Measurements from ENCODE around the gene IGFBP5. TPM values are rescaled to one million over a fixed set of nuclear protein-coding genes. Genes with fewer than 3 reads are reported as not detected.

IGFBP5 gene
- total and polyA plus RNA-seq, 9 of the 15 experiments (the other 6 are each of a cell fraction or from before 2014, with no cell fraction given) = 0.01 to 1.9 (median 0.03) TPM; not detected in 6

DNA sequence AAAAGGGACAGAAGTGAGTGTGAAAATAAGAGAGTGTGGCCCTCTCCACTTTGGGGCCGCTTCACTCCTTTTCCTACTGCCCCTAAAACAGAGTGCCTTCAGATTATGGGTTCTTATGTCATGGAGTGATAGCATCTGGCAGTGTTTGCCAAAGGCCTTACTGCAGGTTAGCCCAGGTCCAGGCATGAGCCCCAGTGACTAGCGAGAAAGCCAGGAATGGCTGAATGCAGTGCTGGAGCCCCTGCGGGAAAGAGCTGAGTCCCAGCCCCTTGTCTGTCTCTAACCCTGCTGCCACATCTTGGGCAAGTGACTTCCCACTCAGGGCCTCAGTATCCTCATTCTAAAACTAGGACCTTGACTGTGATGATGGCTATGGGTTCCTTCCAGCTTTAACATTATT, 6.0 kb downstream of the IGFBP5 start (continued):
- TF ChIP-seq, protein P1, sequence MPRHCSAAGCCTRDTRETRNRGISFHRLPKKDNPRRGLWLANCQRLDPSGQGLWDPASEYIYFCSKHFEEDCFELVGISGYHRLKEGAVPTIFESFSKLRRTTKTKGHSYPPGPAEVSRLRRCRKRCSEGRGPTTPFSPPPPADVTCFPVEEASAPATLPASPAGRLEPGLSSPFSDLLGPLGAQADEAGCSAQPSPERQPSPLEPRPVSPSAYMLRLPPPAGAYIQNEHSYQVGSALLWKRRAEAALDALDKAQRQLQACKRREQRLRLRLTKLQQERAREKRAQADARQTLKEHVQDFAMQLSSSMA (CRISPR knock-in tag; IDR thresholded peaks at IDR 0.05) = no peak
- TF ChIP-seq SPI1 (IDR thresholded peaks at IDR 0.05; ENCODE audit: borderline replicate concordance, low read depth, low read length) (no peak), ATF1 (CRISPR knock-in tag; IDR thresholded peaks at IDR 0.05) (no peak), ATF1 (tag; IDR thresholded peaks at IDR 0.05) (no peak)

DNA sequence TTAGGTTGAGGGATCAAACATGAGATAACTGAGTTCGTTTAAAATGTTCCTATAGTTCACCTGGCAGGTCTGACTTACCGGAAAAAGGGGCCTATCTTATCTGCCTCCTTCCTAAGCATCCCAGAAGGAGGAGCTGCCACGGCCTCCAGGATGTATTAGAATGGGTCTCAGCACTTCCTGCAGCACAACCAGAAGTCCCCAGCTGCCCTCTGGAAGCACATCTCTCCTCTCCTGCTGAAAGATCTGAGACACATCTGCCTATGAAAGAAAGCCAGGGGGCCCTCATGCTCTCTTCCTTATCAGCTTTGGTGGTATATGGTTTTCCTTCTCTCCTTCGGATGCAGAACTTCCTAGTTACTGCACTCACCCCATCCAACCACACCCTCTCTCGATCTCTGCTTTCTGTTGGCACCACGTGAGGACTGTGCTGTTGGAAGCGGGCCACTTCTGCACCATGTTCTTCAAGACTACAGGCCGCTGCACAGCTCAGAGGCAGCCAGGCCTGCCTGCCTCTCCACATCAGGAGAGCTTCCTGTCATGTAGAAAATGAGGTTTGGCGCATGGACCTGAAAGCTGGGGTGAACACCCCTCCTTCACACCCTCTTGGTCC, 6.5 kb downstream of the IGFBP5 start:
- no peak for FAIRE-seq
- intact Hi-C loops (cut with micrococcal nuclease) = no loop called here

More for the DNA sequence above, 6.5 kb downstream of the IGFBP5 start:
- peaks cover 8 to 10% of the 10 kb centered on the region in 2 experiments; a peak in 4 of 5 replicates for H3K4me1 ChIP-seq (replicated peaks in 1 of 2; ENCODE audit: control insufficient read depth in 2 of 2, insufficient read depth in 2 of 2, low read length in 2 of 2)
- no peak overlapping the region for H3K27ac ChIP-seq (ENCODE audit: extremely low read depth, low read depth, low read length)
- H3K9me1 ChIP-seq (ENCODE audit: control insufficient read depth, insufficient read depth, low read length) = no peaks in the 10 kb centered on the region
- in situ Hi-C loops (cut with MboI) = loop anchor here (10.0 to 25.0 kb wide), 2 partner anchors 826 to 1023 kb away; no protein-coding TSS in a partner anchor
- H3K4me3 ChIP-seq = no peak overlapping the region
- no peak overlapping the region for H2AFZ ChIP-seq (ENCODE audit: low read depth, low read length)
- H3K27me3 ChIP-seq (ENCODE audit: control insufficient read depth in 2 of 2, insufficient read depth in 2 of 2, low read length in 2 of 2) = no peaks in the 10 kb centered on the region; a peak in 1 of 5 replicates
- no peak overlapping the region for H3K4me2 ChIP-seq (ENCODE audit: insufficient read depth, low read length)
- ChIA-PET POLR2A (no interaction called here), CTCF (ENCODE audit: low intra/inter-chr PET ratio) (no interaction called here)
- H3K9ac ChIP-seq (ENCODE audit: insufficient read depth in 1 of 2, low read depth in 2 of 2, low read length in 2 of 2) = no peak overlapping the region
- ATAC-seq = no peak
- H3K9me3 ChIP-seq (replicated peaks; ENCODE audit: control insufficient read depth, insufficient read depth, low read depth, low read length) = no peaks in the 10 kb centered on the region
- no peaks in the 10 kb centered on the region for H3K79me2 ChIP-seq (ENCODE audit: control insufficient read depth, insufficient read depth, low read length)
- no TSS peak for BruUV-seq (replicated peaks)
- no peaks in the 10 kb centered on the region for H3K36me3 ChIP-seq (ENCODE audit: control insufficient read depth, insufficient read depth, low read length)
- no peak for TF ChIP-seq TBL1XR1 (IDR thresholded peaks at IDR 0.05; ENCODE audit: low read length in 2 of 2)
- WGBS (ENCODE audit: insufficient coverage, low coverage, missing lambda C conversion rate) = 37% methylated on average over 8 of the region's 9 CpGs
- no peak for DNase-seq (ENCODE audit: extremely low read depth in 1 of 4, low spot score in 3 of 4)
- H4K20me1 ChIP-seq (replicated peaks; ENCODE audit: control insufficient read depth, insufficient read depth, low read length) = no peaks in the 10 kb centered on the region

Data from K562 (cell line).